ENCODE data around the gene FDX1.

Gene FDX1

GRCh38 chr11:110467556-110467955 is 37.8 kb downstream of the FDX1 start:
- no peak for DNase-seq (ENCODE audit: low spot score)

- DNase-seq (ENCODE audit: low spot score) = no peak
Observed at GRCh38 chr11:110468121-110468520, 38.4 kb downstream of the FDX1 start.

GRCh38 chr11:110469127-110469526 is 39.4 kb downstream of the FDX1 start:
- no peak for DNase-seq (ENCODE audit: low spot score)

GRCh38 chr11:110470716-110471115 is 41.0 kb downstream of the FDX1 start:
- no peak for DNase-seq (ENCODE audit: low spot score)

- no peak for DNase-seq (ENCODE audit: low spot score)
Observed at GRCh38 chr11:110471371-110471770, 41.6 kb downstream of the FDX1 start.

- no peak for DNase-seq (ENCODE audit: low spot score)
Observed at GRCh38 chr11:110472858-110473257, 43.1 kb downstream of the FDX1 start.

GRCh38 chr11:110473706-110474105 is 44.0 kb downstream of the FDX1 start:
- DNase-seq (ENCODE audit: low spot score) = no peak

GRCh38 chr11:110474578-110474977 is 44.8 kb downstream of the FDX1 start:
- DNase-seq (ENCODE audit: low spot score) = no peak

- DNase-seq (ENCODE audit: low spot score) = no peak
Observed at GRCh38 chr11:110475671-110476070, 45.9 kb downstream of the FDX1 start.

GRCh38 chr11:110478410-110478809 is 48.7 kb downstream of the FDX1 start:
- DNase-seq (ENCODE audit: low spot score) = no peak

GRCh38 chr11:110479108-110480101 is 49.7 kb downstream of the FDX1 start:
- peak; percentile 57 for DNase-seq (ENCODE audit: low spot score)

- no peak for DNase-seq (ENCODE audit: low spot score)
Observed at GRCh38 chr11:110481523-110481922, 51.8 kb downstream of the FDX1 start.

- no peak for DNase-seq (ENCODE audit: low spot score)
Observed at GRCh38 chr11:110486156-110486555, 56.4 kb downstream of the FDX1 start.

- no peak for DNase-seq (ENCODE audit: low spot score)
Observed at GRCh38 chr11:110488446-110488845, 58.7 kb downstream of the FDX1 start.

- DNase-seq (ENCODE audit: low spot score) = no peak
Observed at GRCh38 chr11:110490886-110491285, 61.1 kb downstream of the FDX1 start.

GRCh38 chr11:110491577-110492320 is 62.0 kb downstream of the FDX1 start:
- no peak for DNase-seq (ENCODE audit: low spot score)

GRCh38 chr11:110492321-110492685 is 62.6 kb downstream of the FDX1 start:
- DNase-seq (ENCODE audit: low spot score) = no peak

- DNase-seq (ENCODE audit: low spot score) = no peak
Observed at GRCh38 chr11:110493346-110493745, 63.6 kb downstream of the FDX1 start.

GRCh38 chr11:110497231-110497978 is 67.7 kb downstream of the FDX1 start:
- DNase-seq (ENCODE audit: low spot score) = no peak

- no peak for DNase-seq (ENCODE audit: low spot score)
Observed at GRCh38 chr11:110501428-110501827, 71.7 kb downstream of the FDX1 start.

- DNase-seq (ENCODE audit: low spot score) = no peak
Observed at GRCh38 chr11:110505528-110506284, 76.0 kb downstream of the FDX1 start.

GRCh38 chr11:110507328-110507727 is 77.6 kb downstream of the FDX1 start:
- no peak for DNase-seq (ENCODE audit: low spot score)
